HepG2 (cell line): ENCODE measurements around the gene PRR36. TPM values are rescaled to one million over a fixed set of nuclear protein-coding genes. Genes with fewer than 3 reads are reported as not detected.

Experiments used
- ADNP ChIP-seq: sonication (generic); formaldehyde crosslinking; IDR thresholded peaks from 2 replicates; pipeline ENCODE4 v1.4.0; 2020; ENCODE audit warnings: missing genetic modification reagents
- CBX2 ChIP-seq, 2 experiments: fragments of 200-600 bp in 1 of 2; sonication (generic); formaldehyde crosslinking in 1 of 2; IDR thresholded peaks; 2 replicates each; pipeline versions ENCODE4 v1.7.0 to v1.8.1; 2018 to 2022; ENCODE audit warnings: low read depth in 2 of 2, low read length in 1 of 2, mild to moderate bottlenecking in 1 of 2, missing genetic modification reagents in 1 of 2
- FOSL2 ChIP-seq: sonication (generic); formaldehyde crosslinking; IDR thresholded peaks from 2 replicates; pipeline ENCODE4 v1.4.0; 2020; ENCODE audit warnings: missing genetic modification reagents
- PPARG ChIP-seq: conservative IDR thresholded peaks from 2 replicates; pipeline ENCODE4 v1.6.1; 2016; ENCODE audit warnings: missing biosample characterization, missing genetic modification reagents
- RORA ChIP-seq: sonication (generic); formaldehyde crosslinking; IDR thresholded peaks from 2 replicates; pipeline ENCODE4 v1.5.0; 2020; ENCODE audit warnings: mild to moderate bottlenecking, missing genetic modification reagents, moderate library complexity
- SUZ12 ChIP-seq: fragments of 150-350 bp; IDR thresholded peaks from 2 replicates; pipeline ENCODE4 v1.6.1; 2014; ENCODE audit warnings: low read depth, low read length
- TGIF2 ChIP-seq: IDR thresholded peaks from 2 replicates; pipeline ENCODE4 v1.6.1; 2016; ENCODE audit warnings: control low read depth, missing compliant biosample characterization
- ZFY ChIP-seq: sonication (generic); formaldehyde crosslinking; IDR thresholded peaks from 2 replicates; pipeline ENCODE4 v1.4.0; 2020; ENCODE audit warnings: missing genetic modification reagents
- ZNF12 ChIP-seq: sonication (generic); formaldehyde crosslinking; IDR thresholded peaks from 2 replicates; pipeline ENCODE4 v1.5.0; 2020; ENCODE audit warnings: missing genetic modification reagents
- ZNF326 ChIP-seq: sonication (generic); formaldehyde crosslinking; IDR thresholded peaks from 2 replicates; pipeline ENCODE4 v1.4.0; 2020; ENCODE audit warnings: missing genetic modification reagents, borderline replicate concordance
- ZNF674 ChIP-seq: sonication (generic); formaldehyde crosslinking; IDR thresholded peaks from 2 replicates; pipeline ENCODE4 v1.5.0; 2020; ENCODE audit warnings: low read depth, mild to moderate bottlenecking, missing genetic modification reagents
- polyA plus RNA-seq, 8 experiments: library from polyadenylated mRNA; depleted of rRNA in 3 of 8; stranded (reverse) in 7 of 8; unstranded in 1 of 8; fragments of >200 nt; fragmentation: Illumina TruSeq in 4 of 8; extraction: Trizol in 4 of 8; gene quantifications; 2 replicates each; pipeline versions ENCODE4 v1.2.1 to v1.2.3, GENCODE V29; 2011 to 2016; ENCODE audit warnings: low read depth in 4 of 8, missing spikeins in 1 of 8, mixed read lengths in 1 of 8; ENCODE audit not compliant: insufficient read depth in 1 of 8
- total RNA-seq, 5 experiments: library from RNA; depleted of rRNA; stranded (reverse); fragments of >200 nt; fragmentation: Illumina TruSeq; extraction: Trizol; gene quantifications; 2 replicates each; pipeline ENCODE4 v1.2.3, GENCODE V29; 2016; ENCODE audit warnings: low read depth in 1 of 5
- TF ChIP-seq, protein P1 (sequence below): sonication (generic); formaldehyde crosslinking; IDR thresholded peaks from 2 replicates; pipeline ENCODE4 v1.9.0; 2021; ENCODE audit warnings: mild to moderate bottlenecking, missing genetic modification reagents
- TF ChIP-seq, protein P2 (sequence below): sonication (generic); formaldehyde crosslinking; IDR thresholded peaks from 2 replicates; pipeline ENCODE4 v1.8.0; 2022; ENCODE audit warnings: low read depth, missing genetic modification reagents
- TF ChIP-seq, protein P3 (sequence below): sonication (generic); formaldehyde crosslinking; IDR thresholded peaks from 2 replicates; pipeline ENCODE4 v1.5.0; 2020; ENCODE audit warnings: missing genetic modification reagents, mild to moderate bottlenecking, borderline replicate concordance
- TF ChIP-seq, protein P4 (sequence below): sonication (generic); formaldehyde crosslinking; IDR thresholded peaks from 2 replicates; pipeline ENCODE4 v1.4.0; 2020; ENCODE audit warnings: mild to moderate bottlenecking, missing genetic modification reagents
- TF ChIP-seq, protein P5 (sequence below): sonication (generic); formaldehyde crosslinking; IDR thresholded peaks from 2 replicates; pipeline ENCODE4 v1.8.1; 2023; ENCODE audit warnings: mild to moderate bottlenecking, missing genetic modification reagents
- TF ChIP-seq, protein P6 (sequence below): sonication (generic); formaldehyde crosslinking; IDR thresholded peaks from 2 replicates; pipeline ENCODE4 v1.5.0; 2020; ENCODE audit warnings: missing genetic modification reagents, mild to moderate bottlenecking, borderline replicate concordance

The PRR36 gene
- total and polyA plus RNA-seq, 2 of the 13 experiments (the other 11 are each of a cell fraction or from before 2014, with no cell fraction given) = 0.07 to 0.17 TPM

DNA sequence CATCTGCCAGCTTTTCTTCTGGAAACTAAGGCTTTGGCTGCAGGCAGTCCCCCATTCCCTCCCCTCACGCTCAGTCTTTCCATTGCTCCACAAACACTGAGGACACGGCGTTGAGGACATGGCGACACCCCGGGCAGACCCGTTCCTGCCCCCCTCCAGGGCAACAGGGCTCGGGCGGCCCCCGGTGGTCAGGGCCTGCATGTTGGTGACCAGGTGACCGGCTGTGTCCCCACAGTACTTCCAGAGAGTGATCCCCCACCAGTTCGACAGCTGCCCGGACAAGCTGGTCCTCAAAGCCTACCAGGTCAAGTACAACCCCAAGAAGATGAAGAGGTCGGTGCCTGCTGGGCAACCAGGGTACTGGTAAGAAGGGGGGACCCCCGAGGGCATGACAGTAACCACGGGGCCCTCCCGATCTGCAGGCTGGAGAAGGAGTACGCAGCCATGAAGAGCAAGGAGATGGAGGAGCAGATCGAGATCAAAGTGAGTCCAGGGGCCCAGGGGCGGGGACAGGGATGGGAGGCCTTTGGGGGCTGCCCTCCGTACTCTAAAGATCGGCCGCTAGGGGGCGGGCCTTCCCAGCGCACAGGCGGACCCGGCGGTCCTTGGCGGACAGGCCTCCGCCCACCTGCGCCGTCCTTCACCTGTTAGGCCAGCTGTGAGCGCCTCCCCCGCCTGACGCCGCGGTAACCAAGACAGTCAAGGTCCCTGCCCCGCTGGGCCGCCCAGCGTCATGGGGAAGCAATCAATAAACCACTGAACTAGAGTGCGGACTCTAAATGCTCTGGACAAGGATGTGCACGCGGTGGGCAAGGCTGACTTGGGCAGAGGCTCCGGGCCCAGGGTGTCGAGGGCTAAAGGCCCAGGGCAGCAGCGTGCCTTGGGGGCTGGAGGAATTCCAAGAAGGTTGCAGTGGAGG is 21.1 kb downstream of the PRR36 start (continued):
- TF ChIP-seq, protein P1, sequence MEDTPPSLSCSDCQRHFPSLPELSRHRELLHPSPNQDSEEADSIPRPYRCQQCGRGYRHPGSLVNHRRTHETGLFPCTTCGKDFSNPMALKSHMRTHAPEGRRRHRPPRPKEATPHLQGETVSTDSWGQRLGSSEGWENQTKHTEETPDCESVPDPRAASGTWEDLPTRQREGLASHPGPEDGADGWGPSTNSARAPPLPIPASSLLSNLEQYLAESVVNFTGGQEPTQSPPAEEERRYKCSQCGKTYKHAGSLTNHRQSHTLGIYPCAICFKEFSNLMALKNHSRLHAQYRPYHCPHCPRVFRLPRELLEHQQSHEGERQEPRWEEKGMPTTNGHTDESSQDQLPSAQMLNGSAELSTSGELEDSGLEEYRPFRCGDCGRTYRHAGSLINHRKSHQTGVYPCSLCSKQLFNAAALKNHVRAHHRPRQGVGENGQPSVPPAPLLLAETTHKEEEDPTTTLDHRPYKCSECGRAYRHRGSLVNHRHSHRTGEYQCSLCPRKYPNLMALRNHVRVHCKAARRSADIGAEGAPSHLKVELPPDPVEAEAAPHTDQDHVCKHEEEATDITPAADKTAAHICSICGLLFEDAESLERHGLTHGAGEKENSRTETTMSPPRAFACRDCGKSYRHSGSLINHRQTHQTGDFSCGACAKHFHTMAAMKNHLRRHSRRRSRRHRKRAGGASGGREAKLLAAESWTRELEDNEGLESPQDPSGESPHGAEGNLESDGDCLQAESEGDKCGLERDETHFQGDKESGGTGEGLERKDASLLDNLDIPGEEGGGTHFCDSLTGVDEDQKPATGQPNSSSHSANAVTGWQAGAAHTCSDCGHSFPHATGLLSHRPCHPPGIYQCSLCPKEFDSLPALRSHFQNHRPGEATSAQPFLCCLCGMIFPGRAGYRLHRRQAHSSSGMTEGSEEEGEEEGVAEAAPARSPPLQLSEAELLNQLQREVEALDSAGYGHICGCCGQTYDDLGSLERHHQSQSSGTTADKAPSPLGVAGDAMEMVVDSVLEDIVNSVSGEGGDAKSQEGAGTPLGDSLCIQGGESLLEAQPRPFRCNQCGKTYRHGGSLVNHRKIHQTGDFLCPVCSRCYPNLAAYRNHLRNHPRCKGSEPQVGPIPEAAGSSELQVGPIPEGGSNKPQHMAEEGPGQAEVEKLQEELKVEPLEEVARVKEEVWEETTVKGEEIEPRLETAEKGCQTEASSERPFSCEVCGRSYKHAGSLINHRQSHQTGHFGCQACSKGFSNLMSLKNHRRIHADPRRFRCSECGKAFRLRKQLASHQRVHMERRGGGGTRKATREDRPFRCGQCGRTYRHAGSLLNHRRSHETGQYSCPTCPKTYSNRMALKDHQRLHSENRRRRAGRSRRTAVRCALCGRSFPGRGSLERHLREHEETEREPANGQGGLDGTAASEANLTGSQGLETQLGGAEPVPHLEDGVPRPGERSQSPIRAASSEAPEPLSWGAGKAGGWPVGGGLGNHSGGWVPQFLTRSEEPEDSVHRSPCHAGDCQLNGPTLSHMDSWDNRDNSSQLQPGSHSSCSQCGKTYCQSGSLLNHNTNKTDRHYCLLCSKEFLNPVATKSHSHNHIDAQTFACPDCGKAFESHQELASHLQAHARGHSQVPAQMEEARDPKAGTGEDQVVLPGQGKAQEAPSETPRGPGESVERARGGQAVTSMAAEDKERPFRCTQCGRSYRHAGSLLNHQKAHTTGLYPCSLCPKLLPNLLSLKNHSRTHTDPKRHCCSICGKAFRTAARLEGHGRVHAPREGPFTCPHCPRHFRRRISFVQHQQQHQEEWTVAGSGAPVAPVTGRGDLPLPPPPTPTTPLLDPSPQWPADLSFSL (CRISPR knock-in tag) = no peak
- TF ChIP-seq RORA (CRISPR knock-in tag) = no peak
- TF ChIP-seq ADNP = peak; percentile 49; the same call in 1 of the 2 replicates
- TF ChIP-seq, protein P2, sequence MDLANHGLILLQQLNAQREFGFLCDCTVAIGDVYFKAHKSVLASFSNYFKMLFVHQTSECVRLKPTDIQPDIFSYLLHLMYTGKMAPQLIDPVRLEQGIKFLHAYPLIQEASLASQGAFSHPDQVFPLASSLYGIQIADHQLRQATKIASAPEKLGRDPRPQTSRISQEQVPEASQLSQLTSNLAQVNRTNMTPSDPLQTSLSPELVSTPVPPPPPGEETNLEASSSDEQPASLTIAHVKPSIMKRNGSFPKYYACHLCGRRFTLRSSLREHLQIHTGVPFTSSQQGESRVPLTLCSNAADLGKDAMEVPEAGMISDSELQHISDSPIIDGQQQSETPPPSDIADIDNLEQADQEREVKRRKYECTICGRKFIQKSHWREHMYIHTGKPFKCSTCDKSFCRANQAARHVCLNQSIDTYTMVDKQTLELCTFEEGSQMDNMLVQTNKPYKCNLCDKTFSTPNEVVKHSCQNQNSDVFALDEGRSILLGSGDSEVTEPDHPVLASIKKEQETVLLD (CRISPR knock-in tag) = no peak
- TF ChIP-seq, protein P3, sequence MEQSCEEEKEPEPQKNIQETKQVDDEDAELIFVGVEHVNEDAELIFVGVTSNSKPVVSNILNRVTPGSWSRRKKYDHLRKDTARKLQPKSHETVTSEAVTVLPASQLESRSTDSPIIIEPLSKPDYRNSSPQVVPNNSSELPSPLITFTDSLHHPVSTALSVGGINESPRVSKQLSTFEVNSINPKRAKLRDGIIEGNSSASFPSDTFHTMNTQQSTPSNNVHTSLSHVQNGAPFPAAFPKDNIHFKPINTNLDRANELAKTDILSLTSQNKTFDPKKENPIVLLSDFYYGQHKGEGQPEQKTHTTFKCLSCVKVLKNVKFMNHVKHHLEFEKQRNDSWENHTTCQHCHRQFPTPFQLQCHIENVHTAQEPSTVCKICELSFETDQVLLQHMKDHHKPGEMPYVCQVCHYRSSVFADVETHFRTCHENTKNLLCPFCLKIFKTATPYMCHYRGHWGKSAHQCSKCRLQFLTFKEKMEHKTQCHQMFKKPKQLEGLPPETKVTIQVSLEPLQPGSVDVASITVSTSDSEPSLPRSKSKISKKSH (CRISPR knock-in tag) = peak; percentile 51; the same call in 1 of the 2 replicates
- TF ChIP-seq ZNF674 (CRISPR knock-in tag) = no peak
- TF ChIP-seq ZFY (CRISPR knock-in tag) = peak; percentile 89
- TF ChIP-seq FOSL2 (CRISPR knock-in tag) = peak; percentile 57; the same call in 1 of the 2 replicates
- TF ChIP-seq, protein P4, sequence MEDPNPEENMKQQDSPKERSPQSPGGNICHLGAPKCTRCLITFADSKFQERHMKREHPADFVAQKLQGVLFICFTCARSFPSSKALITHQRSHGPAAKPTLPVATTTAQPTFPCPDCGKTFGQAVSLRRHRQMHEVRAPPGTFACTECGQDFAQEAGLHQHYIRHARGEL = peak; percentile 61; the same call in 1 of the 2 replicates
- no peak for TF ChIP-seq CBX2 (IDR thresholded peaks at IDR 0.05; ENCODE audit: low read depth, low read length)
- no peak for TF ChIP-seq CBX2 (CRISPR knock-in tag; IDR thresholded peaks at IDR 0.05; ENCODE audit: low read depth)
- peak; percentile 88 for TF ChIP-seq TGIF2 (CRISPR knock-in tag)
- TF ChIP-seq, protein P5, sequence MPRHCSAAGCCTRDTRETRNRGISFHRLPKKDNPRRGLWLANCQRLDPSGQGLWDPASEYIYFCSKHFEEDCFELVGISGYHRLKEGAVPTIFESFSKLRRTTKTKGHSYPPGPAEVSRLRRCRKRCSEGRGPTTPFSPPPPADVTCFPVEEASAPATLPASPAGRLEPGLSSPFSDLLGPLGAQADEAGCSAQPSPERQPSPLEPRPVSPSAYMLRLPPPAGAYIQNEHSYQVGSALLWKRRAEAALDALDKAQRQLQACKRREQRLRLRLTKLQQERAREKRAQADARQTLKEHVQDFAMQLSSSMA (CRISPR knock-in tag) = no peak
- TF ChIP-seq, protein P6, sequence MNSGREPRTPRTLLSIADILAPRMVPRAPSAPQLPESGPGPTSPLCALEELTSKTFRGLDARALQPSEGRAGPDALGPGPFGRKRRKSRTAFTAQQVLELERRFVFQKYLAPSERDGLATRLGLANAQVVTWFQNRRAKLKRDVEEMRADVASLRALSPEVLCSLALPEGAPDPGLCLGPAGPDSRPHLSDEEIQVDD = peak; percentile 82; the same call in 1 of the 2 replicates
- peak; percentile 69 for TF ChIP-seq PPARG (CRISPR knock-in tag)
- TF ChIP-seq SUZ12 = no peak
- TF ChIP-seq ZNF12 (CRISPR knock-in tag) = no peak; the same call in 1 of the 2 replicates
- TF ChIP-seq ZNF326 (CRISPR knock-in tag) = no peak
